ENCODE data around the gene FAP. TPM values are rescaled to one million over a fixed set of nuclear protein-coding genes. Genes with fewer than 3 reads are reported as not detected.

Gene FAP
- total and polyA plus RNA-seq, 2 donors (not counting 3 experiments of a cell fraction or from before 2014, with no cell fraction given) = 1.1 TPM; not detected in 1

GRCh38 chr2:162156149-162156548 lies 87.1 kb downstream of the FAP start:
- Histone ChIP-seq H3K9me3 (replicated peaks; ENCODE audit: control insufficient read depth, insufficient read depth, low read length) (no peaks in the 10 kb centered on the region), H3K4me2 (ENCODE audit: insufficient read depth, low read length) (no peak overlapping the region), H3K4me3 (replicated peaks in 1 of 3; ENCODE audit: insufficient read depth in 1 of 3, low read depth in 1 of 3, low read length in 3 of 3) (no peak overlapping the region), H3K79me2 (ENCODE audit: control insufficient read depth, insufficient read depth, low read length) (no peaks in the 10 kb centered on the region), H3K4me1 (ENCODE audit: control insufficient read depth, extremely low read depth, insufficient read depth, low read length) (peaks cover 3% of the 10 kb centered on the region), H3K36me3 (ENCODE audit: control insufficient read depth in 2 of 2, extremely low read depth in 1 of 2, insufficient read depth in 2 of 2, low read length in 2 of 2) (no peaks in the 10 kb centered on the region), H4K20me1 (replicated peaks; ENCODE audit: control insufficient read depth, extremely low read depth, insufficient read depth, low read length) (no peaks in the 10 kb centered on the region), H3K27ac (ENCODE audit: insufficient read depth, low read depth, low read length) (no peak overlapping the region), H3K9me1 (replicated peaks; ENCODE audit: control insufficient read depth, extremely low read depth, insufficient read depth, low read length) (no peaks in the 10 kb centered on the region), H3K9ac (replicated peaks; ENCODE audit: extremely low read depth, insufficient read depth, low read length) (no peak overlapping the region), H2AFZ (ENCODE audit: low read depth, low read length) (no peak overlapping the region), H3K27me3 (ENCODE audit: control insufficient read depth in 2 of 2, insufficient read depth in 2 of 2, low read length in 2 of 2) (peaks cover 1 to 5% of the 10 kb centered on the region in 2 experiments)
- TF ChIP-seq CTCF (IDR thresholded peaks at IDR 0.05; ENCODE audit: extremely low read depth in 1 of 2, insufficient read depth in 1 of 2, low read depth in 1 of 2, low read length in 2 of 2) = no peak
- TF ChIP-seq JUN (IDR thresholded peaks at IDR 0.05; ENCODE audit: borderline replicate concordance, insufficient read depth, insufficient read length, low read depth) = no peak
- no peak for TF ChIP-seq POLR2A (IDR thresholded peaks at IDR 0.05; ENCODE audit: low read depth, low read length)
- TF ChIP-seq EZH2 (IDR thresholded peaks at IDR 0.05; ENCODE audit: borderline replicate concordance, low read depth, low read length, severe bottlenecking) = no peak
- TF ChIP-seq GATA2 (IDR thresholded peaks at IDR 0.05; ENCODE audit: insufficient read depth, insufficient read length, low read depth, low read length) = no peak
- no peak for TF ChIP-seq FOS (IDR thresholded peaks at IDR 0.05; ENCODE audit: borderline replicate concordance, insufficient read depth, low read length)
- TF ChIP-seq MYC (IDR thresholded peaks at IDR 0.05; ENCODE audit: low read depth, low read length) = no peak
- TF ChIP-seq, protein P1, sequence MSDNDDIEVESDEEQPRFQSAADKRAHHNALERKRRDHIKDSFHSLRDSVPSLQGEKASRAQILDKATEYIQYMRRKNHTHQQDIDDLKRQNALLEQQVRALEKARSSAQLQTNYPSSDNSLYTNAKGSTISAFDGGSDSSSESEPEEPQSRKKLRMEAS (IDR thresholded peaks at IDR 0.05; ENCODE audit: insufficient read depth, insufficient read length) = no peak
- no peak for TF ChIP-seq POLR2AphosphoS5 (IDR thresholded peaks at IDR 0.05; ENCODE audit: insufficient read depth, low read depth, low read length)
- DNase-seq (ENCODE audit: low read depth, low spot score) (no peak), FAIRE-seq (no peak)
- dilution Hi-C loops (cut with MboI; ENCODE audit: extremely low pct_ligation_motif_present, low sequenced_read_pairs) = no loop called here
- ChIA-PET POLR2A (no interaction called here), CTCF (interaction anchor here (0.7 to 3.1 kb wide), 8 partner anchors 10 to 178 kb away, joined by 3 to 40 read pairs (median 4); no protein-coding TSS in a partner anchor)
- intact Hi-C loops (cut with micrococcal nuclease) = no loop called here
- BruUV-seq (replicated peaks) = no TSS peak
